K562 (cell line): ENCODE data around the gene RBM17. TPM values are rescaled to one million over a fixed set of nuclear protein-coding genes. Genes with fewer than 3 reads are reported as not detected.

ENCODE experiments used
- CAMTA2 ChIP-seq: fragments of 250-450 bp; sonication (Bioruptor Pico); conservative IDR thresholded peaks from 2 replicates; pipeline ENCODE4 v1.5.1; 2022
- CEBPG ChIP-seq, 3 experiments: fragments of 200-800 bp in 1 of 3; sonication (Bioruptor generic) in 1 of 3; sonication (generic) in 1 of 3; formaldehyde crosslinking in 1 of 3; IDR thresholded peaks in 2 of 3; conservative IDR thresholded peaks in 1 of 3; 2 replicates each; pipeline versions ENCODE4 v1.6.1 to v1.8.0; 2016 to 2022; ENCODE audit warnings: missing compliant biosample characterization in 2 of 3, missing genetic modification characterization in 2 of 3, mild to moderate bottlenecking in 1 of 3, missing genetic modification reagents in 1 of 3
- GABPA ChIP-seq: fragments of 200-800 bp; sonication (Bioruptor generic); conservative IDR thresholded peaks from 2 replicates; pipeline ENCODE4 v1.6.1; 2016; ENCODE audit warnings: low read depth, missing genetic modification characterization, missing compliant biosample characterization
- HIVEP1 ChIP-seq: fragments of 250-450 bp; sonication (Bioruptor Pico); IDR thresholded peaks from 2 replicates; pipeline ENCODE4 v1.4.0; 2020; ENCODE audit warnings: mild to moderate bottlenecking
- LEF1 ChIP-seq: fragments of 450-650 bp; IDR thresholded peaks from 2 replicates; pipeline ENCODE4 v1.6.1; 2016; ENCODE audit warnings: mild to moderate bottlenecking
- MNT ChIP-seq, 2 experiments: fragments of 450-650 bp; conservative IDR thresholded peaks; 2 replicates each; pipeline ENCODE4 v1.6.1; 2017; ENCODE audit warnings: mild to moderate bottlenecking in 2 of 2, moderate library complexity in 2 of 2
- NCOA1 ChIP-seq: fragments of 450-650 bp; IDR thresholded peaks from 2 replicates; pipeline ENCODE4 v1.6.1; 2016; ENCODE audit warnings: low read depth
- NFE2L1 ChIP-seq: fragments of 450-650 bp; IDR thresholded peaks from 2 replicates; pipeline ENCODE4 v1.6.1; 2016; ENCODE audit warnings: missing genetic modification characterization, low read depth, mild to moderate bottlenecking, missing compliant biosample characterization, moderate library complexity, borderline replicate concordance
- PHB ChIP-seq: fragments of 250-450 bp; sonication (Bioruptor Pico); IDR thresholded peaks from 2 replicates; pipeline ENCODE4 v1.5.0; 2021
- POLR3A ChIP-seq: IDR thresholded peaks from 2 replicates; pipeline ENCODE4 v1.6.1; 2011; ENCODE audit warnings: borderline replicate concordance, mild to moderate bottlenecking, moderate library complexity; ENCODE audit not compliant: insufficient read length, insufficient read depth; ENCODE audit errors: extremely low read depth
- SRF ChIP-seq, 2 experiments: fragments of 250-450, 450-650 bp in 1 of 2; sonication (Bioruptor Pico) in 1 of 2; sonication (generic) in 1 of 2; formaldehyde crosslinking; IDR thresholded peaks; 2 replicates each; pipeline versions ENCODE4 v1.5.0 to v1.5.1; 2020 to 2022; ENCODE audit warnings: mild to moderate bottlenecking in 1 of 2, missing genetic modification reagents in 1 of 2
- ZBTB43 ChIP-seq: sonication (generic); formaldehyde crosslinking; IDR thresholded peaks from 2 replicates; pipeline ENCODE4 v1.8.0; 2023; ENCODE audit warnings: mild to moderate bottlenecking, missing genetic modification reagents
- ZFX ChIP-seq: sonication (generic); formaldehyde crosslinking; IDR thresholded peaks from 2 replicates; pipeline ENCODE4 v1.8.0; 2022; ENCODE audit warnings: mild to moderate bottlenecking, missing genetic modification reagents, moderate library complexity
- ZKSCAN3 ChIP-seq: fragments of 250-450 bp; sonication (Bioruptor Pico); IDR thresholded peaks from 2 replicates; pipeline ENCODE4 v1.4.0; 2020
- ZNF224 ChIP-seq: sonication (generic); formaldehyde crosslinking; IDR thresholded peaks from 2 replicates; pipeline ENCODE4 v1.8.0; 2022; ENCODE audit warnings: mild to moderate bottlenecking, missing genetic modification reagents
- ZNF24 ChIP-seq: fragments of 450-650 bp; IDR thresholded peaks from 2 replicates; pipeline ENCODE4 v1.6.1; 2016
- polyA plus RNA-seq, 8 experiments: library from polyadenylated mRNA; depleted of rRNA in 4 of 8; stranded (reverse) in 5 of 8; unstranded in 3 of 8; fragments of >200 nt; fragmentation: Nextera tagmentation in 2 of 8; fragmentation: Illumina TruSeq in 1 of 8; extraction: Ambion mirVana in 2 of 8; extraction: Trizol in 1 of 8; gene quantifications; 2 replicates each; pipeline versions ENCODE4 v1.2.1 to v1.2.3, GENCODE V29; 2011 to 2014; ENCODE audit warnings: inconsistent platforms in 1 of 8, missing spikeins in 1 of 8
- total RNA-seq, 7 experiments: library from RNA; depleted of rRNA in 6 of 7; stranded (reverse); fragments of >200 nt in 6 of 7; fragmentation: Illumina TruSeq in 2 of 7; extraction: Trizol in 2 of 7; gene quantifications; 2 replicates each; pipeline versions ENCODE4 v1.2.1 to v1.2.3, GENCODE V29; 2011 to 2021; ENCODE audit warnings: low replicate concordance in 1 of 7
- TF ChIP-seq, protein P1 (sequence below), 2 experiments: IDR thresholded peaks in 1 of 2; conservative IDR thresholded peaks in 1 of 2; 2 replicates each; pipeline ENCODE4 v1.6.1; 2016; ENCODE audit warnings: low read depth in 2 of 2, mild to moderate bottlenecking in 1 of 2, missing compliant biosample characterization in 1 of 2, missing genetic modification characterization in 1 of 2, moderate library complexity in 1 of 2
- TF ChIP-seq, protein P2 (sequence below): IDR thresholded peaks from 2 replicates; pipeline ENCODE4 v1.6.1; 2011; ENCODE audit warnings: borderline replicate concordance, low read depth, mild to moderate bottlenecking, moderate library complexity, low read length; ENCODE audit not compliant: insufficient read depth, poor library complexity, severe bottlenecking

The RBM17 gene
- total and polyA plus RNA-seq, 9 of the 15 experiments (the other 6 are each of a cell fraction or from before 2014, with no cell fraction given), result 23.6 to 217 (median 124) TPM

- TF ChIP-seq LEF1 (no peak), GABPA (no peak), CEBPG (CRISPR knock-in tag; IDR thresholded peaks at IDR 0.05) (no peak), CEBPG (tag; conservative IDR thresholded peaks at IDR 0.05 in 1 of 2, IDR thresholded peaks at IDR 0.05 in 1 of 2) (no peak), ZFX (CRISPR knock-in tag) (no peak), ZNF24 (no peak), NCOA1 (no peak), HIVEP1 (CRISPR knock-in tag) (no peak), PHB (CRISPR knock-in tag) (no peak), MNT (conservative IDR thresholded peaks at IDR 0.05) (peak in 1 of 2 experiments; percentile 77; a peak in 3 of 4 replicates), ZBTB43 (no peak), SRF (CRISPR knock-in tag; IDR thresholded peaks at IDR 0.05) (peak in 1 of 2 experiments; percentile 65; a peak in 1 of 4 replicates), ZKSCAN3 (CRISPR knock-in tag) (no peak), CAMTA2 (no peak), POLR3A (no peak), NFE2L1 (tag) (no peak), ZNF224 (CRISPR knock-in tag) (no peak)
- TF ChIP-seq, protein P1, sequence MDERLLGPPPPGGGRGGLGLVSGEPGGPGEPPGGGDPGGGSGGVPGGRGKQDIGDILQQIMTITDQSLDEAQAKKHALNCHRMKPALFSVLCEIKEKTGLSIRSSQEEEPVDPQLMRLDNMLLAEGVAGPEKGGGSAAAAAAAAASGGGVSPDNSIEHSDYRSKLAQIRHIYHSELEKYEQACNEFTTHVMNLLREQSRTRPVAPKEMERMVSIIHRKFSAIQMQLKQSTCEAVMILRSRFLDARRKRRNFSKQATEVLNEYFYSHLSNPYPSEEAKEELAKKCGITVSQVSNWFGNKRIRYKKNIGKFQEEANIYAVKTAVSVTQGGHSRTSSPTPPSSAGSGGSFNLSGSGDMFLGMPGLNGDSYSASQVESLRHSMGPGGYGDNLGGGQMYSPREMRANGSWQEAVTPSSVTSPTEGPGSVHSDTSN (CRISPR knock-in tag; IDR thresholded peaks at IDR 0.05; ENCODE audit: low read depth), result no peak
- TF ChIP-seq, protein P1 (tag; conservative IDR thresholded peaks at IDR 0.05; ENCODE audit: low read depth), result peak; percentile 54; the same call in 1 of the 2 replicates
- TF ChIP-seq, protein P2, sequence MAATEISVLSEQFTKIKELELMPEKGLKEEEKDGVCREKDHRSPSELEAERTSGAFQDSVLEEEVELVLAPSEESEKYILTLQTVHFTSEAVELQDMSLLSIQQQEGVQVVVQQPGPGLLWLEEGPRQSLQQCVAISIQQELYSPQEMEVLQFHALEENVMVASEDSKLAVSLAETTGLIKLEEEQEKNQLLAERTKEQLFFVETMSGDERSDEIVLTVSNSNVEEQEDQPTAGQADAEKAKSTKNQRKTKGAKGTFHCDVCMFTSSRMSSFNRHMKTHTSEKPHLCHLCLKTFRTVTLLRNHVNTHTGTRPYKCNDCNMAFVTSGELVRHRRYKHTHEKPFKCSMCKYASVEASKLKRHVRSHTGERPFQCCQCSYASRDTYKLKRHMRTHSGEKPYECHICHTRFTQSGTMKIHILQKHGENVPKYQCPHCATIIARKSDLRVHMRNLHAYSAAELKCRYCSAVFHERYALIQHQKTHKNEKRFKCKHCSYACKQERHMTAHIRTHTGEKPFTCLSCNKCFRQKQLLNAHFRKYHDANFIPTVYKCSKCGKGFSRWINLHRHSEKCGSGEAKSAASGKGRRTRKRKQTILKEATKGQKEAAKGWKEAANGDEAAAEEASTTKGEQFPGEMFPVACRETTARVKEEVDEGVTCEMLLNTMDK, result no peak
Observed at GRCh38 chr10:6141296-6142151, 52.7 kb downstream of the RBM17 start (continued).
